MM.1S (cell line): Measurements from ENCODE around the gene ACKR2.

ENCODE experiments used
- DNase-seq: peaks from one replicate; pipeline ENCODE4 v3.0.0-alpha.2; 2015
- H2AFZ ChIP-seq: fragments of 300-600 bp; sonication (generic); 2 replicates; pipeline ENCODE4 v1.6.0; 2016; ENCODE audit warnings: antibody characterized with exemption, low read length
- H3F3A ChIP-seq: fragments of 300-600 bp; sonication (generic); 2 replicates; pipeline ENCODE4 v1.6.1; 2016; ENCODE audit warnings: mild to moderate bottlenecking, antibody characterized with exemption, low read length, moderate library complexity, mixed read lengths; ENCODE audit not compliant: insufficient read depth
- H3K27ac ChIP-seq: fragments of 300-600 bp; sonication (generic); 2 replicates; pipeline ENCODE4 v1.5.1; 2016; ENCODE audit warnings: mild to moderate bottlenecking, low read length
- H3K27me3 ChIP-seq: fragments of 300-600 bp; sonication (generic); replicated peaks from 2 replicates; pipeline ENCODE4 v1.6.0; 2016; ENCODE audit warnings: low read length; ENCODE audit not compliant: insufficient read depth
- H3K36me3 ChIP-seq: fragments of 300-600 bp; sonication (generic); replicated peaks from 2 replicates; pipeline ENCODE4 v1.6.1; 2016; ENCODE audit warnings: mild to moderate bottlenecking, low read length, mixed read lengths; ENCODE audit not compliant: insufficient read depth
- H3K4me1 ChIP-seq: fragments of 300-600 bp; sonication (generic); 2 replicates; pipeline ENCODE4 v1.6.1; 2016; ENCODE audit warnings: low read length, mixed read lengths
- H3K4me2 ChIP-seq: fragments of 300-600 bp; sonication (generic); 2 replicates; pipeline ENCODE4 v1.6.0; 2016; ENCODE audit warnings: low read depth, low read length
- H3K4me3 ChIP-seq: fragments of 300-600 bp; sonication (generic); 2 replicates; pipeline ENCODE4 v1.5.1; 2016; ENCODE audit warnings: low read length, mixed read lengths
- H3K79me2 ChIP-seq: fragments of 300-600 bp; sonication (generic); 2 replicates; pipeline ENCODE4 v1.6.1; 2016; ENCODE audit warnings: mixed run types, low read length, mixed read lengths
- H3K9ac ChIP-seq: fragments of 300-600 bp; sonication (generic); 2 replicates; pipeline ENCODE4 v1.6.1; 2016; ENCODE audit warnings: low read length, mixed read lengths
- H3K9me2 ChIP-seq: fragments of 300-600 bp; sonication (generic); replicated peaks from 2 replicates; pipeline ENCODE4 v1.6.1; 2016; ENCODE audit warnings: mild to moderate bottlenecking, low read length, mixed read lengths; ENCODE audit not compliant: insufficient read depth
- H3K9me3 ChIP-seq: fragments of 300-600 bp; sonication (generic); replicated peaks from 2 replicates; pipeline ENCODE4 v1.6.1; 2016; ENCODE audit warnings: mild to moderate bottlenecking, low read length, mixed read lengths; ENCODE audit not compliant: insufficient read depth
- H4K20me1 ChIP-seq: fragments of 300-600 bp; sonication (generic); 2 replicates; pipeline ENCODE4 v1.6.1; 2016; ENCODE audit warnings: mild to moderate bottlenecking, low read length, moderate library complexity, mixed read lengths; ENCODE audit not compliant: insufficient read depth
- EZH2 ChIP-seq: fragments of 300-600 bp; sonication (generic); optimal IDR thresholded peaks from 2 replicates; pipeline ENCODE3; 2017; ENCODE audit warnings: low read depth, mild to moderate bottlenecking, antibody characterized with exemption, low read length, mixed read lengths
- EZH2phosphoT487 ChIP-seq: fragments of 300-600 bp; sonication (generic); IDR thresholded peaks from 2 replicates; pipeline ENCODE4 v1.6.1; 2018; ENCODE audit warnings: antibody characterized with exemption, low read length
- TF ChIP-seq, protein P1 (sequence below): fragments of 300-600 bp; sonication (generic); IDR thresholded peaks from 2 replicates; pipeline ENCODE4 v1.5.1; 2016; ENCODE audit warnings: antibody characterized with exemption, low read length, mixed read lengths

Gene ACKR2

DNA sequence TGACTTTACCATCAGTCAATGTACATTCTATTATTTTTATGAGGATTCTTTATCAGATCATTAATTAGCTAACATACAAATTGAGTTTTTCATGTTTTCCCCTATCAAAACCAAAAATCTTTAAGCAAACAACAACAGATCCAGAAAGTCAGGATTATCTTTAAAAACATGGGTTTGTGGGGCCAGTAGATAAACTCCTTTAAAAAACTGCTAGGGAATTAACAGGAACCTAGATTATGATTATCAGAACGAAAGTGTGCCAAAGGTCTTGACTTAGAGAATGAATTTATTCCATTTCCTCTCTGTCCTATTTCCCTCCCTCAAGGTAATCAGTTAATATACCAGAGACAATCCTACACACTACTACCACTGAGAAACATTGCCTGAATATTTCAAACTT lies 23.0 kb upstream of the ACKR2 start:
- no peaks in the 10 kb centered on the region; the same call in 1 of the 2 replicates for H3K79me2 ChIP-seq
- no peak overlapping the region for H3K27ac ChIP-seq

DNA sequence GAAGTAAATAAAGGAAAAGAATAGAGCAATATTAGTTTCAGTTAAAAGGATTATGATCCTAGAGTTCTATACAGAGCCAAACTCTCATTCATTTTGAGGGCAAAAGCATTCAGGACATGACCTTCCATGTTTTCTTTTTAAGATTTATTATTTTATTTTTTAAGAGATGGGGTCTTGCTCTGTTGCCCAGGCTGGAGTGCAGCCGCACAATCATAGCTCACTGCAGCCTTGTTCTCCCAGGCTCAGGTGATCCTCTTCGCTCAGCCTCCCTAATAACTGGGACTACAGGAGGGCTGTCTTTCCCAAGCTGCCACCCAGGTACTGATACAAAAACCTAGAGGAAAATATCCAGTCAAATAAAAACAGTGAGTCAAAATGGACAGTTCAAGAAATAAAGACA lies 22.6 kb upstream of the ACKR2 start:
- no peak for TF ChIP-seq EZH2
- TF ChIP-seq, protein P1, sequence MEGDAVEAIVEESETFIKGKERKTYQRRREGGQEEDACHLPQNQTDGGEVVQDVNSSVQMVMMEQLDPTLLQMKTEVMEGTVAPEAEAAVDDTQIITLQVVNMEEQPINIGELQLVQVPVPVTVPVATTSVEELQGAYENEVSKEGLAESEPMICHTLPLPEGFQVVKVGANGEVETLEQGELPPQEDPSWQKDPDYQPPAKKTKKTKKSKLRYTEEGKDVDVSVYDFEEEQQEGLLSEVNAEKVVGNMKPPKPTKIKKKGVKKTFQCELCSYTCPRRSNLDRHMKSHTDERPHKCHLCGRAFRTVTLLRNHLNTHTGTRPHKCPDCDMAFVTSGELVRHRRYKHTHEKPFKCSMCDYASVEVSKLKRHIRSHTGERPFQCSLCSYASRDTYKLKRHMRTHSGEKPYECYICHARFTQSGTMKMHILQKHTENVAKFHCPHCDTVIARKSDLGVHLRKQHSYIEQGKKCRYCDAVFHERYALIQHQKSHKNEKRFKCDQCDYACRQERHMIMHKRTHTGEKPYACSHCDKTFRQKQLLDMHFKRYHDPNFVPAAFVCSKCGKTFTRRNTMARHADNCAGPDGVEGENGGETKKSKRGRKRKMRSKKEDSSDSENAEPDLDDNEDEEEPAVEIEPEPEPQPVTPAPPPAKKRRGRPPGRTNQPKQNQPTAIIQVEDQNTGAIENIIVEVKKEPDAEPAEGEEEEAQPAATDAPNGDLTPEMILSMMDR, result no peak
- peaks cover 7% of the 10 kb centered on the region; the same call in 1 of the 2 replicates for H3K36me3 ChIP-seq
- no peaks in the 10 kb centered on the region for H3K9me3 ChIP-seq
- H3F3A ChIP-seq, result no peaks in the 10 kb centered on the region
- no peak overlapping the region for H3K27ac ChIP-seq
- no peak overlapping the region for H3K4me3 ChIP-seq
- H3K79me2 ChIP-seq, result no peaks in the 10 kb centered on the region; the same call in 1 of the 2 replicates
- H3K4me2 ChIP-seq, result no peak overlapping the region
- H4K20me1 ChIP-seq, result no peaks in the 10 kb centered on the region
- H3K9me2 ChIP-seq, result no peaks in the 10 kb centered on the region
- H3K9ac ChIP-seq, result no peak overlapping the region
- no peaks in the 10 kb centered on the region for H3K27me3 ChIP-seq
- H3K4me1 ChIP-seq, result no peaks in the 10 kb centered on the region
- no peak overlapping the region for H2AFZ ChIP-seq
- DNase-seq, result no peak

More for the DNA sequence above, 23.0 kb upstream of the ACKR2 start:
- H3K9me3 ChIP-seq, result no peaks in the 10 kb centered on the region
- no peak overlapping the region for H3K4me3 ChIP-seq
- DNase-seq, result no peak
- 0 out of 2 replicates have a peak, but pooled peaks cover 4% of the 10 kb centered on the region for H3K36me3 ChIP-seq
- H2AFZ ChIP-seq, result no peak overlapping the region
- TF ChIP-seq EZH2phosphoT487, result no peak
- no peak for TF ChIP-seq EZH2
- TF ChIP-seq, protein P1, result no peak
- no peak overlapping the region for H3K4me2 ChIP-seq
- no peaks in the 10 kb centered on the region for H3K4me1 ChIP-seq
- no peaks in the 10 kb centered on the region for H3K9me2 ChIP-seq
- H3F3A ChIP-seq, result no peaks in the 10 kb centered on the region
- no peaks in the 10 kb centered on the region for H3K27me3 ChIP-seq
- H4K20me1 ChIP-seq, result no peaks in the 10 kb centered on the region
- no peak overlapping the region for H3K9ac ChIP-seq

DNA sequence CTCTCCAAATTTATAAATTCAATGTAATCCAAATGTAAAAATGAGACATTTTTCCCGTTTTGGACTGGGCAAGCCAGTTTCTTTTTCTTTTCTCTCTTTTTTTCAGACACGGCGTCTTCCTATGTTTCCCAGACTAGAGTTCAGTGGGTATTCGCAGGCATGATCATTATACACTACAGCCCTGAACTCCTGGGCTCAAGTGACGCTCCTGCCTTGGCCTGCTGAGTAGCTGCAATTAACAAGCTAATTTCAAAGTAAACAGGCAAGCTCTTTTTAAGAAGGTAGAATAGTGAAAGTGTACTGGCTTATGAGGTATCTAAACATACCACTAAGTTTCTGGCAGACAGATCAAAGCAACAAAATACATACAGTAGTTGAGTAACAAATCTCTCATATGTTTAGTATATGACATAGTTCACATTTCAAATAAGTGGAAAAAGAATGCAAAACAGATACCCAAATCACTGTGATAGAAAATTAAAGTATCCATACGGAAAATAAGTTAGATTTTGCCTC lies 18.5 kb upstream of the ACKR2 start:
- H3K4me3 ChIP-seq, result no peak overlapping the region
- H2AFZ ChIP-seq, result no peak overlapping the region
- TF ChIP-seq, protein P1, result no peak
- TF ChIP-seq EZH2phosphoT487, result no peak
- TF ChIP-seq EZH2, result no peak
- H3K9ac ChIP-seq, result no peak overlapping the region
- H3K27me3 ChIP-seq, result no peaks in the 10 kb centered on the region
- no peak overlapping the region for H3K4me2 ChIP-seq
- H4K20me1 ChIP-seq, result no peaks in the 10 kb centered on the region
- H3K79me2 ChIP-seq, result peaks cover 1% of the 10 kb centered on the region
- H3K9me2 ChIP-seq, result no peaks in the 10 kb centered on the region
- no peak overlapping the region for H3K27ac ChIP-seq
- H3K36me3 ChIP-seq, result peaks cover 7% of the 10 kb centered on the region; the same call in 1 of the 2 replicates
- no peaks in the 10 kb centered on the region for H3K9me3 ChIP-seq
- DNase-seq, result no peak
- H3F3A ChIP-seq, result no peaks in the 10 kb centered on the region
- H3K4me1 ChIP-seq, result no peaks in the 10 kb centered on the region
